K562 (cell line): ENCODE data around the gene SAE1. TPM values are rescaled to one million over a fixed set of nuclear protein-coding genes. Genes with fewer than 3 reads are reported as not detected.

ENCODE experiments used
- EHMT2 ChIP-seq: fragments of 450-650 bp; IDR thresholded peaks from 2 replicates; pipeline ENCODE4 v1.6.1; 2018; ENCODE audit warnings: antibody characterized with exemption
- EP300 ChIP-seq: IDR thresholded peaks from 2 replicates; pipeline ENCODE4 v1.6.1; 2012; ENCODE audit warnings: low read length, improper control_type of control experiment
- GTF2B ChIP-seq: IDR thresholded peaks from 2 replicates; pipeline ENCODE4 v1.6.1; 2011; ENCODE audit not compliant: insufficient read length; ENCODE audit errors: extremely low read depth
- HEY1 ChIP-seq: fragments of 250-450 bp; sonication (Bioruptor Pico); IDR thresholded peaks from 2 replicates; pipeline ENCODE4 v1.5.0; 2020; ENCODE audit warnings: mild to moderate bottlenecking, moderate library complexity, borderline replicate concordance
- HIVEP1 ChIP-seq: fragments of 250-450 bp; sonication (Bioruptor Pico); IDR thresholded peaks from 2 replicates; pipeline ENCODE4 v1.4.0; 2020; ENCODE audit warnings: mild to moderate bottlenecking
- MCM7 ChIP-seq, 2 experiments: fragments of 450-650 bp; IDR thresholded peaks; 2 replicates each; pipeline ENCODE4 v1.6.1; 2016 to 2018
- NCOA4 ChIP-seq: fragments of 450-650 bp; IDR thresholded peaks from 2 replicates; pipeline ENCODE4 v1.6.1; 2018; ENCODE audit warnings: mild to moderate bottlenecking; ENCODE audit not compliant: partially characterized antibody
- NCOA6 ChIP-seq: fragments of 450-650 bp; IDR thresholded peaks from 2 replicates; pipeline ENCODE4 v1.6.1; 2017; ENCODE audit warnings: mild to moderate bottlenecking
- PBX2 ChIP-seq, 2 experiments: IDR thresholded peaks in 1 of 2; conservative IDR thresholded peaks in 1 of 2; 2 replicates each; pipeline ENCODE4 v1.6.1; 2016; ENCODE audit warnings: low read depth in 2 of 2, mild to moderate bottlenecking in 1 of 2, missing compliant biosample characterization in 1 of 2, missing genetic modification characterization in 1 of 2, moderate library complexity in 1 of 2
- PCBP1 ChIP-seq: fragments of 200-400 bp; formaldehyde crosslinking; IDR thresholded peaks from 2 replicates; pipeline ENCODE4 v1.6.1; 2018; ENCODE audit warnings: mild to moderate bottlenecking, low read depth, low read length; ENCODE audit not compliant: poor library complexity, severe bottlenecking
- PHB2 ChIP-seq: fragments of 450-650 bp; IDR thresholded peaks from 2 replicates; pipeline ENCODE4 v1.6.1; 2017; ENCODE audit warnings: low read depth
- TAF1 ChIP-seq: IDR thresholded peaks from 2 replicates; pipeline ENCODE4 v1.6.1; 2011; ENCODE audit warnings: mild to moderate bottlenecking, low read length, moderate library complexity; ENCODE audit not compliant: insufficient read depth, control insufficient read depth, severe bottlenecking; ENCODE audit errors: extremely low read depth
- ZC3H4 ChIP-seq: sonication (generic); formaldehyde crosslinking; IDR thresholded peaks from 2 replicates; pipeline ENCODE4 v1.9.0; 2021; ENCODE audit warnings: missing genetic modification reagents, borderline replicate concordance
- ZNF232 ChIP-seq: sonication (generic); formaldehyde crosslinking; IDR thresholded peaks from 2 replicates; pipeline ENCODE4 v1.8.0; 2022; ENCODE audit warnings: mild to moderate bottlenecking, missing genetic modification reagents
- ZNF263 ChIP-seq: sonication (generic); formaldehyde crosslinking; IDR thresholded peaks from 2 replicates; pipeline ENCODE4 v1.8.0; 2022; ENCODE audit warnings: mild to moderate bottlenecking, missing genetic modification reagents, borderline replicate concordance
- ZNF398 ChIP-seq: fragments of 250-450 bp; sonication (Bioruptor Pico); IDR thresholded peaks from 2 replicates; pipeline ENCODE4 v1.8.0; 2021; ENCODE audit warnings: moderate library complexity, mild to moderate bottlenecking, inconsistent platforms
- polyA plus RNA-seq, 8 experiments: library from polyadenylated mRNA; depleted of rRNA in 4 of 8; stranded (reverse) in 5 of 8; unstranded in 3 of 8; fragments of >200 nt; fragmentation: Nextera tagmentation in 2 of 8; fragmentation: Illumina TruSeq in 1 of 8; extraction: Ambion mirVana in 2 of 8; extraction: Trizol in 1 of 8; gene quantifications; 2 replicates each; pipeline versions ENCODE4 v1.2.1 to v1.2.3, GENCODE V29; 2011 to 2014; ENCODE audit warnings: inconsistent platforms in 1 of 8, missing spikeins in 1 of 8
- total RNA-seq, 7 experiments: library from RNA; depleted of rRNA in 6 of 7; stranded (reverse); fragments of >200 nt in 6 of 7; fragmentation: Illumina TruSeq in 2 of 7; extraction: Trizol in 2 of 7; gene quantifications; 2 replicates each; pipeline versions ENCODE4 v1.2.1 to v1.2.3, GENCODE V29; 2011 to 2021; ENCODE audit warnings: low replicate concordance in 1 of 7
- TF ChIP-seq, protein P1 (sequence below): fragments of 450-650 bp; formaldehyde crosslinking; IDR thresholded peaks from 2 replicates; pipeline ENCODE4 v1.4.0; 2020; ENCODE audit warnings: mild to moderate bottlenecking, mixed read lengths
- TF ChIP-seq, protein P2 (sequence below): sonication (generic); formaldehyde crosslinking; IDR thresholded peaks from 2 replicates; pipeline ENCODE4 v1.8.1; 2022; ENCODE audit warnings: missing genetic modification reagents

Gene SAE1
- total and polyA plus RNA-seq, 9 of the 15 experiments (the other 6 are each of a cell fraction or from before 2014, with no cell fraction given) = 82.8 to 299 (median 217) TPM

DNA sequence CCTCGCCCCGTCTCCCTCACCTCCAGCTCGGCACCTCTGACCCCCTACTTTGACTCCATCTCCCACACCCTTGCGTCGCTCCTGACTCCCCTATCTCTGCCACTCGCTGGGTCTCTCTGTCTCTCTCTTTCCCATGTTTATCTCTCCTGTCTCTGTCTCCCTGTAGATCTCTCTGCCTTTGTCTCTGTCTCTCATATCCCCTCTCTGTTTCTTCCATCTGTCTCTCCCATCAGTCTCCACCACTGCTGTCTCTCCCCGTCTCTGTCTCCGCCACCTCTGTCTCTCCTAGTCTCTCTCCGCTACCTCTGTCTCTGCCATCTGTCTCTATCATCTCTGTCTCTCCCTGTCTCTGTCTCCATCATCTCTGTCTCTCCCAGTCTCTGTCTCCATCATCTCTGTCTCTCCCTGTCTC, 112.7 kb downstream of the SAE1 start (continued):
- TF ChIP-seq NCOA4 (peak; percentile 88), HIVEP1 (CRISPR knock-in tag) (0 out of 2 replicates have a peak, but pooled peaks have one; percentile 70), PBX2 (CRISPR knock-in tag; IDR thresholded peaks at IDR 0.05; ENCODE audit: low read depth) (no peak), PBX2 (tag; conservative IDR thresholded peaks at IDR 0.05; ENCODE audit: low read depth) (no peak), GTF2B (no peak), ZNF263 (CRISPR knock-in tag) (0 out of 2 replicates have a peak, but pooled peaks have one; percentile 1), HEY1 (CRISPR knock-in tag) (no peak), EHMT2 (peak; percentile 73), PCBP1 (no peak), ZNF398 (CRISPR knock-in tag) (no peak), ZC3H4 (CRISPR knock-in tag) (no peak), ZNF232 (CRISPR knock-in tag) (no peak), EP300 (no peak), TAF1 (no peak), MCM7 (IDR thresholded peaks at IDR 0.05) (peak in 1 of 2 experiments; percentile 12; a peak in 1 of 4 replicates), PHB2 (no peak; the same call in 1 of the 2 replicates), NCOA6 (no peak)
- TF ChIP-seq, protein P1, sequence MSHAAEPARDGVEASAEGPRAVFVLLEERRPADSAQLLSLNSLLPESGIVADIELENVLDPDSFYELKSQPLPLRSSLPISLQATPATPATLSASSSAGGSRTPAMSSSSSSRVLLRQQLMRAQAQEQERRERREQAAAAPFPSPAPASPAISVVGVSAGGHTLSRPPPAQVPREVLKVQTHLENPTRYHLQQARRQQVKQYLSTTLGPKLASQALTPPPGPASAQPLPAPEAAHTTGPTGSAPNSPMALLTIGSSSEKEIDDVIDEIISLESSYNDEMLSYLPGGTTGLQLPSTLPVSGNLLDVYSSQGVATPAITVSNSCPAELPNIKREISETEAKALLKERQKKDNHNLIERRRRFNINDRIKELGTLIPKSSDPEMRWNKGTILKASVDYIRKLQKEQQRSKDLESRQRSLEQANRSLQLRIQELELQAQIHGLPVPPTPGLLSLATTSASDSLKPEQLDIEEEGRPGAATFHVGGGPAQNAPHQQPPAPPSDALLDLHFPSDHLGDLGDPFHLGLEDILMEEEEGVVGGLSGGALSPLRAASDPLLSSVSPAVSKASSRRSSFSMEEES (CRISPR knock-in tag) = no peak
- TF ChIP-seq, protein P2, sequence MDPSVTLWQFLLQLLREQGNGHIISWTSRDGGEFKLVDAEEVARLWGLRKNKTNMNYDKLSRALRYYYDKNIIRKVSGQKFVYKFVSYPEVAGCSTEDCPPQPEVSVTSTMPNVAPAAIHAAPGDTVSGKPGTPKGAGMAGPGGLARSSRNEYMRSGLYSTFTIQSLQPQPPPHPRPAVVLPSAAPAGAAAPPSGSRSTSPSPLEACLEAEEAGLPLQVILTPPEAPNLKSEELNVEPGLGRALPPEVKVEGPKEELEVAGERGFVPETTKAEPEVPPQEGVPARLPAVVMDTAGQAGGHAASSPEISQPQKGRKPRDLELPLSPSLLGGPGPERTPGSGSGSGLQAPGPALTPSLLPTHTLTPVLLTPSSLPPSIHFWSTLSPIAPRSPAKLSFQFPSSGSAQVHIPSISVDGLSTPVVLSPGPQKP (CRISPR knock-in tag) = no peak
